K562 treated with DMSO at 1 percent for 4 hours (cell line): ENCODE measurements around the gene SHLD1. TPM values are rescaled to one million over a fixed set of nuclear protein-coding genes. Genes with fewer than 3 reads are reported as not detected.

ENCODE experiments used
- total RNA-seq: library from RNA; unstranded; fragments of 300-600 nt; gene quantifications from 2 replicates; pipeline ENCODE4 v1.2.3, GENCODE V29; 2022; ENCODE audit not compliant: insufficient read depth

The SHLD1 gene, protein sequence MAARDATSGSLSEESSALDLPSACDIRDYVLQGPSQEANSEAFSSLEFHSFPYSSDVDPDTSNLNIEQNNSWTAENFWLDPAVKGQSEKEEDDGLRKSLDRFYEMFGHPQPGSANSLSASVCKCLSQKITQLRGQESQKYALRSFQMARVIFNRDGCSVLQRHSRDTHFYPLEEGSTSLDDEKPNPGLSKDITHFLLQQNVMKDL
- total RNA-seq = 12.7 and 13.1 TPM in 2 replicates

DNA sequence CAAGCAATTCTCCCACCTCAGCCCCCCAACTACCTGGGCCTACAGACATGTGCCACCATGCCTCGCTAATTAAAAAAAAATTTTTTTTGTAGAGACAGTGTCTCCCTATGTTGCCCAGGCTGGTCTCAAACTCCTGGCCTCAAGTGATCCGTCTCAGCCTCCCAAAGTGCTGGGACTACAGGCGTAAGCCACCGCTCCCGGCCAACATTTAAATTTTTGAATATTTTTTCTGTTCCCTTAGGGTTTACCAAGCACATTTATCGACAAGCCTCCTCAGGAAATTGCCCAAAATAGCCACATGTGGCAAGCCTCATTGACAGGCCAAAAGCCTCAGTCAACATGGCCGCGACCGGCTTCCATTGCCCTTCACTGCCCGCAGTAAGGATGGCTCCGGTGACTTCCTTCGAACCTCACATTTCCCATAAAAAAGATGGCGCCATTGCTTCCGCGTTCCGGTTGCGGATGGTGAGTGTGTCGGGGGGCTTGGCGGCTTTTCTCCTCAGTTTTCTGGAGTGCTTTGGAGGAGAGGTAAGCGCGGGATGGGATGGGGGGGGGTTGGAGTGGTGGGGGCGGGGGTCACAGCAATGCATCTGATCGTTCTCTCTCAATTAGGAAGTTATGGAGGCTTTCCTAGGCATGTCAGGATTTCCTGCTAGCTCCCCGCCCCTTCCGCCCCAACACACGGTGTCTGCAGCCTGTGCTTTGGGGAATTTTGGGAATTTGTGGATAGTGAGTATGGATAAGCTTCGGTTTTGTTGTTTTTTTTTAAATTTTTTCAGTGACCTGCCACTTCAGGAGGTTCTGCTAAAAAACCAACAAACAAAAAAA, at the start of gene SHLD1:
Gene SHLD1, plus strand, starts transcription at position 450 of the 828 bp plus-strand sequence. CDS start 22,465 bp downstream, outside the sequence.

Other genes starting within 250 kb of the SHLD1 start
- gene GPCPD1, start 139.4 kb upstream of the SHLD1 start, total RNA-seq = 3.7 and 4.7 TPM in 2 replicates
- not detected in 2 replicates for gene CHGB, start 161.1 kb downstream of the SHLD1 start, total RNA-seq
- 5.8 and 7.4 TPM in 2 replicates for gene TRMT6, start 200.1 kb downstream of the SHLD1 start, total RNA-seq
- gene MCM8, start 200.3 kb downstream of the SHLD1 start, total RNA-seq = 8.9 and 11.2 TPM in 2 replicates